Activated CD8-positive, alpha-beta memory T cell treated with anti-CD3 and anti-CD28 coated beads for 24 hours (primary cell): ENCODE measurements around the gene PPL.
A peak's percentile ranks its signal among the peaks of the same experiment; 100 is the strongest.

Source experiments
- DNase-seq: peaks from one replicate; pipeline ENCODE4 v3.0.0-alpha.2; 2020

The PPL gene

DNA sequence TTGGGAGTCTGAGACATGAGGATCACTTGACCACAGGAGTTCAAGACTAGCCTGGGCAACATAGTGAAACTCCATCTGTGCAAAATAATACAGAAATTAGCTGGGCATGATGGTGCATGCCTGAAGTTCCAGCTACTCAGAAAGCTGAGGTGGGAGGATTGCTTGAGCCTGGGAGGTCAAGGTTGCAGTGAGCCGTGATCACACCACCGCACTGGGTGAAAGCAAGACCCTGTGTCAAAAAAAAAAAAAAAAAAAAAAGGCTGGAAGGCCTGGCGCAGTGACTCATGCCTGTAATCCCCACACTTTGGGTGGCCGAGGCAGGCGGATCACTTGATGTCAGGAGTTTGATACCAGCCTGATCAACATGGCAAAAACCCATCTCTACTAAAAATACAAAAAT, 81.6 kb downstream of the PPL start:
- no peak for DNase-seq

DNA sequence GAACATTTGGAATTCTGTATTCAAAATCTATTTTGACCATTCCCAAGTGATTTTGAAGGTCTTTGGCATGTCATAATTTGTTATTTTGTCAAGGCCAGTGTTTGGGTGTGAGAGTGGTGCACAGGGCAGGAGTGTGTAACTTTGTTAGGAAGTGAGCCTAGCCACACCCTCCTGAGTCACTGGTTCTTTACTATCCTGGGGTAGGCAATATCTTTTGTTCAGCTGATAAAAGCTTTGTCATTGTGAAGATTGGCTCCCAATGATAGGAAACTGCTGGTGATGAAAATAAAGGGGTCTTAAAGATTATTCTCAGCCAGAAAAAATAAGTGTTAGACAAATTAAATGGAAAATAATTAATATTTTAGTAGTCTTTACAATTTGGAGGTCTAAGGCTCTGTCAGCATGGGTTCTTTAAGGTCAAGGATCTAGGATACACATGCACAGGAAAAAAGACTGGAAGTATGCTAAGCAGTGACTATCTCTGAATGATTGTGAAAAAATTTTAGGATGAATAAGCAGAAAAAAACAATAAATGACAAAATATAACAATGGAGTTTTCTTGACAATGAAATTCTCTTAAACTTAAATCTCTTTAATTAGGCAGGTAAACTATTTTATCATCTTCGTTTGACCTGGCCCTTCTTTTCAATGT, 84.6 kb downstream of the PPL start:
- DNase-seq, result no peak

DNA sequence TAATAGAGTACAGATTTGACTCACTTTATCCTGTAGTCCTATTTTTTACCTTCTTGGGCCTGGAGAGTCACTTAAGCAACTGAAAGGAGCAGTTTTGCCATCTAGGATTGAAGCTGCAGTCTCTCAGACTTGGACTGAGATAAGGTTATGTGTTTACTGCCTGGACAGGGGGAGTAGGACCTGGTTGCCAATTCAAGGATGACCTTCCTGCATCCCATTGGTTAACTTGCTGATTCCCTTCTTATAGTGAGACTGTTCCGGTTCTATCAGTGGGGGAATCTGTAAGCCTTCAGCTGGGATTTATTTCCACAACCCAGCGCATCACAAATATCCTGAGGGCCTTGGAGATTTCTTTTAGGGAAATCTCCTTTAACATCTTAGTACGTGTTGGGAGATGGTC, 86.7 kb downstream of the PPL start:
- no peak for DNase-seq

DNA sequence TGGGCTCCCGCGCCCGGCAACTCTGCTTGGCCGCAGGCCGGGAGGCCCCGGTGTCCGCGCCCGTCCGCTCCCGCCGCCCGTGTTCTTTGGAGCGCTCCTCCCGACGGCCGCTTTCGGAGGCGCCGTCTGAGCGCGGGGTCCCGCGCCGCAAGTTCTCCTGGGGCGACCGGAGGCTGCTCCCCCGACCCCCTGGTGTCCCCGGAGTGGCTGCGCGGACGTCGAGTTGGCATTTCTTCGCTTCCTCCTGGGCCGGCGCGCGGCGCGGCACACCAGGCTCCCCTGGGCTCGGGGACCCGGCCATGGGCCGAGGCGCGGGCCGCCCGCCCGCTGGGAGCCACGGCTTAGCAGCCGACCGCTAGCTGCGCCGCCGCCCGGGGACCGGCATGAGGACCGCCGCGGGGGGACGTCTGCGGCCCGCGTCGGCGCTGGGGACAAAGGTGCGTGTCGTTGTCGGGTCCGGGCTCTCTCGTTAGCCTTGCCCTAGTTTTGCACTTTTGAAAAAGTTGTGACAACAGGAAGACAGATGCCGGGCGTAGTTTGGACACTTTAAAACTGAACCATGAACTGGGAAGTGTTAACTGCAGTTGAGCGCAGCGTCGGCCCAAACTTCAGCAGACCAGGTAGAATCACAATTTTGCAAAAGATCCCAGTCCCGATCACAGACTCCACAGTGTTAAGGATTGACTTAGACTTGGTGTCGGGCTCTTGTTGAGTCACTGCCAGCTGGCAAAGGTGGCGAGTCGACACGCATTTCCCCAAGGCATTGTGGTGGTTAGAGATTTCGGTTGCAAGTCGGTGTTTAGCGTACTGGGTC, 89.0 kb downstream of the PPL start:
- DNase-seq, result no peak

DNA sequence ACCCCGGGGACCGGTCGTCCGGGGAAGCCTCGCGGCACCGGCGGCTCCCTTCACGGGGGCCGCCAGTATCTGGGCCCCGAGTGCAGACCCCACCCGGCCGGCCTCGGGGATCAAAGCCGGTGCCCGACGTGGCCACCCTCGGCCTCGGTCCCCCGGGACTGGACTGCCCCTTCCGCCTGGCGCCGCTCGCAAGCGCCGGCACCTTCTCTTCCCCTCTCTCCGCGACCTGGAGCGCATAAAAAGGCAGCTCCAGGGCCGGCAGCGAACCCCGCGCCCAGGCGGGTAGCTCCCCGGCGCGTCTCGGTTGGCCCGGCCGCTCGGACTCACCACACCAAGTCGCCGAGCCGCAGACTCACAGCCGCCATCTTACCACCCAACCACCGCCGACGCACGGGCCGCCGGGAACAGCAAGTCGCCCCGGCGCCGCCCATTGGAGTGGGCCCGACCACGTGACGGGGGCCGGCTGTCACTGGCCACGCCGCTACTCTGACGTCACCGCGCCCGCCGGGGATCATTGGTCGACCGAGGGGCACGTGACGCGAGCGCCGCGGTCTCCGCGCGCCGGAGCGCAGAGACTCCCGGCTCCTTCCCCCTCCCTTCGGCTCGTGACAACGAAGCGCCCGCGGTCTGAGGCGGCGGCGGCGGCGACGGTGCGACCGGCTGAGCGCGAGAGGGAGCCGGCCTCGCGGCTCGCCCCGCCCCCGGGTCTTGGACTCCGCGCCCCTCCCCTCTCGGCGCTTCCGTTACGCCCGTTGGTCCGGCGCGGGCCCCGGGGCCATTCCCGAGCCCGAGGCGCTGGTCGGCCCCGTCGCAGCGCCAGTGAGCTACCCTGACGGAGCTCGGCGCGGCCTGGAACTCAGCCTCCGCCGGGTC, 89.8 kb downstream of the PPL start, which contains the start of the genes GLYR1 and UBN1:
TSS of gene GLYR1 (minus strand) at position 388 of the 873 bp plus-strand sequence. CDS start at position 365, 23 bp downstream.
TSS of gene UBN1 (plus strand) at position 581 of the 873 bp plus-strand sequence. CDS start 5,437 bp downstream, outside the sequence.
- DNase-seq, result peak; percentile 100

DNA sequence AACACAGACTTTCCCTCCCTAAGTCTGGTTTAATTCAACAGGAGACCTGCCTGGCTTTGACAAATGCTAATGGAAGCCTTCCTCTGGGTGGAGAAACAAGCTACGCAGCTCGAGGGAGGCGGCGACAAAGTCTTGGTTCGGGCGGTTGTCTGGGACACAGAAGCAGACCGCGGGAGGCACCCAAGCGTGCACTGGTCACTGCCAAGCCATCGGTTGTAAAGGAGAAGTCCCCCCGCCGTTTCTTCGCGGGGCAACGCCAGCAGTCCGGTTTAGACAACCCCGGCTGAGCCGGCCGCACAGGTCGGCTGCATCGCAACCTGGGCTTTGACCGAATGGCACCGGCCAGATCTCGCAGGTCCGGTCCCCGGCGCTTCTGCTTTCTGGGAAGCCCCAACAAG, 90.4 kb downstream of the PPL start:
- DNase-seq, result no peak

DNA sequence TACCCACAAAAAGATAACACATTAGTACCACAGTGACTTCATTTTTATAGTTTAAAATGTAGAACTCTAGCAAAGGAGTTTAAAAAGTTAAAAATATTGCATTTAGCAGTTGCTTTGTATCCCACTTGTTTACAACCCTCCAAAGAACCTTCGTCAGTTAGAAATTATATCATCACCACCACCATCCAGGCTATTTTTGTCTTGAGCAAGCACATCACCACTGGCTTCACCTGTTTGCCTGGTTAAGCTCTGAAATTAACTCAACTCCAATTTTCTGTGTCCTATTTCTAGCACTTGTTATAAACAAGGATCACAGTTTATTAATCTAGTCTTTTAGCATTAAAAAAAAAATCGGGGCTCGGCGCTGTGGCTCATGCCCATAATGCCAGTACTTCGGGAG, 96.0 kb downstream of the PPL start:
- DNase-seq, result no peak

DNA sequence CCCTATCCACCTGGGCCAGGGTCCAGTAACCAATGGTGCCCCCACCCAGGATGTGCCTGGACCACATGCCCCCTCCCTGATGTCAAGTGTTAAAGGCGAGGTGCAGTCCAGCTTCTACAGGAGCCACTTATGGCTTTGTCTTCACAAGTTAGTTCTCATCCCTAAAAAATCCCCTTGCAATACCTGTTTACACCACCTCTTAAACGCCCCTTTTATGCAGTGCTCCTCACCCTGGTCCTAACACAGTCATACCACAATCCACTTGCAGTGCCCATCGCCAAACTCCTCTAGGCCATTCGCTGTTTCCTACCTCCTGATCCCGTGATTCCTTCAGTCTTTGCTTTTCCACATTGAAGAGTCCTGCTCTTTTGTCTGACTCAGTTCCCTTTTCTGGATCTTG, 97.0 kb downstream of the PPL start:
- no peak for DNase-seq

DNA sequence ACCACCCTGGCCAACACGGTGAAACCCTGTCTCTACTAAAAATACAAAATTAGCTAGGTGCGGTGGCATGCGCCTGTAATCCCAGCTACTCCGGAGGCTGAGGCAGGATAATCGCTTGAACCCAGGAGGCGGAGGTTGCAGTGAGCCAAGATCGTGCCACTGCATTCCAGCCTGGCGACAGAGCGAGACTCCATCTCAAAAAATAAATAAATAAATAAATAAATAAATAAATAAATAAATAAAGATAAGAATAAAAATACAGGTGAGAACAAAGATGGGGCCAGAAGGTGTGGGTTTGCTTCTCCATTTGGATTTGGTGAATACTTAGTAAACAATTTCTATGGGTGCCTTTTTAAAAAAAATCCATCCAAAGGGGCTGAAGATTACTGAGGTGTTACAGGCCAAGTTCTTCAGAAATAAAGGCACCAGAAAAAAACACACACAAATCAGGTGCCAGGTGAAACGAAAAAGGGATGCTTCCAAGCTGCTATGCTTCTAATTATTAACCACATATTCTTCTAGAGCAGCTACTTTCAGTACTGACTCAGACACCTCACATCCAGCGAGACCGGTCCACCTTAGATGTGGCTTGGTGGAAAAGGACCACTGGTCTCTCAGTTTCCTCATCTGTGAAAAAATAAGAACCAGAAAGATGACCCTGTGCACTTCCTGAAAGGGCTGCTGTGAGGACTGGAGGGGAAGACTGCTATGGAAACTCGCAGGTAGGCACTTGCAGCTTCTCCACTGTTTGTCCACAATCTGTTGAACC, 99.0 kb downstream of the PPL start:
- no peak for DNase-seq

DNA sequence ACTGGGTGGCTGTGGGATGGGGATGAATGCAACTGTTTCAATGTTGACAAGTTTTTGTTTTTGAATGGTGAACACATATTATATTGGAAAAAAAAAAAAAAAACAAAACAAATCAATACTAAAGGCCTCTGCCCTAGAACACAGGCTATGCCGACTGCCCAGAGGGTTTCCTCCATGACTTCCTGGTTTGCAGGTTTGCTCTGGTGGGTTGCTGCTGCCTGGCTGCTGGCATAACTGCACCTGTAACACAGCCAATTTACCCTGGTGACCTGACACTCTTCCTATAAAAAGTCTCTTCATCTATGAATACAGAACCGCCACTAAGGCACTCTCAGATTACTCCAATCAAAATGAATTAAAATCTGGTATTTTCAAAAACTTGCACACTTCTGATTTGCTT, 100.2 kb downstream of the PPL start:
- no peak for DNase-seq

DNA sequence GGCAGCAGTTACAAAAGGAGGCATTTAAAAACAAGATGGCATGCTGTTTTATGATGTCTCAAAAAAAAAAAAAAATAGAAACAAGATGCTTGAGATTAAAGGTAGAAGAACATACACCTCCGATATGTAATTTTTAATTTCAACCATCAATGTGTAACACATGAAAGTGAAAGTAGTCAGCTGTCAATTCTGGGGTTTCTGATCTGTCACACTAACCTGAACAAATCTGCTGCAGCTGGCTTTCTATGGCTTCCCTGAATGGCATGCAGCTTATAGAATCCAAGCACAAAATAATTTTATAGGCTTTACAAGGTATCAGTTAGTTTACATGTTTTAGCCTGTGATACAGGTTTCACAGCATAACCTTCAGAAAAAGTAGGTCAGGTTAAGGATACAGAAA, 103.4 kb downstream of the PPL start:
- DNase-seq, result no peak

DNA sequence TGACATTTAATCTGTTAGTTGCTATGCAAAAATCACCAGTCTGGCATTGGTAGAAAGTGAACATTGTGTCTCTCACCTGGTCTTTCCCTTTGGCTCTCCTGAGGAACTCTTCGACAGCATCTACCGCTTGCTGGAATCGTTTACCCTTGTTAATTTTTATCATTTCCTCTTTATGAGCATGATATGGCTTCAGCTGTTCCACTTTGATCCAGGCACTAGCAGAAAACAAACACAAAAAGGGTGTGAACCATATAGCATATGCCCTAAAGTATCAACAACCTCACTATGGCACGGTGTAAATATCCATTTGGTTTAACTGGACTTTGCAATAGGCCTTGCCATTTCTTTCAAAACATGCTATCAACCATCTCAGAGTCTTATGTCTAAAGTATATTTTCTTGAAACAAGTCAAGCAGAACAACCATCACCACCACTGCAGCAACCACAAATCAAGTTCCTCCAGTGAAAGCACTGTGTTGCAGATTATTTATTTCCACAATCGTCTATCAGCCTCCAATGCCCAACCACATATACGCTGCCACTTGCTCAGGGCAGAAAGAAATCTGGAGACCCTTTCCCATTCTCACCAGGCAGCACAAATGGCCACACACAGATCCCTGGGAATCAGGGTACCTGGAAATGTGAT, 104.1 kb downstream of the PPL start:
- no peak for DNase-seq
